ENCODE measurements around the gene BAIAP2. TPM values are rescaled to one million over a fixed set of nuclear protein-coding genes. Genes with fewer than 3 reads are reported as not detected.

BAIAP2 gene
- total RNA-seq, 1 experiment from 2014 or later = 67.0 TPM

- POLR2A ChIA-PET = interaction anchor here (0.5 to 1.2 kb wide), 3 partner anchors 9 to 599 kb away, joined by 3 to 4 read pairs (median 4); partner anchors contain the start of gene BAIAP2
- intact Hi-C loops (cut with micrococcal nuclease) = no loop called here
- H3K27ac Mint-ChIP-seq (ENCODE audit: low read depth, unreplicated experiment) = no peak overlapping the region
- H3K4me1 Mint-ChIP-seq (ENCODE audit: insufficient read depth, unreplicated experiment) = peaks cover 6% of the 10 kb centered on the region
- no peak for DNase-seq (ENCODE audit: unreplicated experiment)
- BruUV-seq (replicated peaks) = no TSS peak
- no peak overlapping the region for H3K4me3 Mint-ChIP-seq (ENCODE audit: unreplicated experiment)
- CTCF ChIA-PET = interaction anchor here (0.6 to 3.7 kb wide), 6 partner anchors 14 to 116 kb away, joined by 3 to 27 read pairs (median 4); no protein-coding TSS in a partner anchor
- peaks cover 7% of the 10 kb centered on the region for H3K36me3 Mint-ChIP-seq (ENCODE audit: insufficient read depth, unreplicated experiment)
- peaks cover 16% of the 10 kb centered on the region for H3K27me3 Mint-ChIP-seq (ENCODE audit: insufficient read depth, unreplicated experiment)
- H3K9me3 Mint-ChIP-seq (ENCODE audit: unreplicated experiment) = no peaks in the 10 kb centered on the region
- TF ChIP-seq CTCF (IDR thresholded peaks at IDR 0.05; ENCODE audit: unreplicated experiment) = no peak
Measured at GRCh38 chr17:81026266-81027036, 8.5 kb upstream of the BAIAP2 start.

DNA sequence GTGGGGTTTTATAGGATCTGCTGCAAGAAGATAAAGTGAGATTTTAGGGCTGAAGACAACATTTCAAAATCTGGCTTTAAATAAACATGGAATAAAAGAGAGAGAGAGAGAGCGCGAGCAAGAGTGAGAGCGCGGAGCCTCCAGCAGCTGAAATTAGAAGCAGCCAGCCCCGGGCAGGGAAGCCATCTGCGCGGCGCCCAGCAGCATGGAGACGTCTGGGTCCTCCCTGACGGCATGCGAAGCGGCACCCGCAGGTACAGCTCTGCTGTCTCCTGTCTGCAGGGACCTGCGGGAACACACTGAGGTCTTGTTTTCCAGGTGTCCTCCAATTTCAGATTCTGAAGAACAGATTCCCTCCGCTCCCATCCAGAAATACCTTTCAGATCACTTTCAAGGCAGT, 7.9 kb upstream of the BAIAP2 start:
- Mint-ChIP-seq H3K9me3 (ENCODE audit: unreplicated experiment) (no peaks in the 10 kb centered on the region), H3K4me3 (ENCODE audit: unreplicated experiment) (no peak overlapping the region), H3K36me3 (ENCODE audit: insufficient read depth, unreplicated experiment) (peaks cover 7% of the 10 kb centered on the region), H3K27me3 (ENCODE audit: insufficient read depth, unreplicated experiment) (peaks cover 16% of the 10 kb centered on the region), H3K27ac (ENCODE audit: low read depth, unreplicated experiment) (no peak overlapping the region), H3K4me1 (ENCODE audit: insufficient read depth, unreplicated experiment) (peaks cover 6% of the 10 kb centered on the region)
- TF ChIP-seq CTCF (IDR thresholded peaks at IDR 0.05; ENCODE audit: unreplicated experiment) = no peak
- DNase-seq (ENCODE audit: unreplicated experiment) = no peak
- no TSS peak for BruUV-seq (replicated peaks)
- intact Hi-C loops (cut with micrococcal nuclease) = no loop called here
- POLR2A ChIA-PET = no interaction called here
- CTCF ChIA-PET = no interaction called here

DNA sequence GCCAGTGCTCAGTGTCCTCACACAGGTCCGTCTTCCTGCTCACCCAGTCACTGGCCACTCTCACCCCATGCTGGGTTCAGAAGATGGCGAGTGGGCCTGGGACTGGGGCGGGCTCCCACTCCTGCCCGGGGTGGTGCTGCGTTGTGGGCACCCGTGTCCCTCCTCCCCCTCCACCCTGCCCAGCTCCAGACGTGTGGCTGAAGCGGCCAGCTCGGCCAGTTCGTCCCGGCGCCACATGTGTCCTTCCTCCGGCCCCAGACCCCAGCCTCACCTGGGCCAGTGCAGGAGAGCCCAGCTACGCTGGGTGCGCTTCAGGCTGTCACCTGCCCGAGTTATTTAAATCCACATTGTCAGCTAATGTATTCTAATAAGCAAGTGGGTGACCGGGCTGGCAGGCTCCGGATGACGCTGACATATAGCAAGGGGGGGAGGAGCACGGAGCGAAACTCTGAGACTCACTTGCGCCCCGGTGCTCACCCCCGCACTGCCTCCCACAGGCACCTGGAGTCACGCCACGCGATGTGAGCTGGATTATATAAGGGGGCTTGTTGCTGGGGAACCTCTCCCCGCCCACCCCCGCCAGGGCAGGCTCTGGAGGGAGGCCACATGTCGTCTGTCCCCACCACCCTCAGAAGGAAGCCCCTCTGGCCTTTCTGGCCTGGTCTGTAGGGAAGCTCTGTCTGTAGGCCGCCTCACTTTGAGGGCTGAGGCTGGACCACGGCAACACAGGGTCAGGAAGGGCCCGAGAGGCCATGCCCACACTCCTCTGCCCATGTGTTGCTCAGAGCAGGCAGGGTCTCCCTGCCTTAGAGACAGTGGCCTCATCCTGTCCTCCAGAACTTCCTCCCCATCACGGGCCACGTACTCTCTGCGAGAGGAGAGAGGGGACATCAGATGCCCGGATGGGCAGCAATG, 7.1 kb upstream of the BAIAP2 start:
- peaks cover 6% of the 10 kb centered on the region for H3K4me1 Mint-ChIP-seq (ENCODE audit: insufficient read depth, unreplicated experiment)
- ChIA-PET CTCF (interaction anchor here (0.5 kb wide), 1 partner anchor 68 kb away, joined by 3 read pairs; no protein-coding TSS in a partner anchor), POLR2A (no interaction called here)
- H3K27ac Mint-ChIP-seq (ENCODE audit: low read depth, unreplicated experiment) = no peak overlapping the region
- H3K9me3 Mint-ChIP-seq (ENCODE audit: unreplicated experiment) = no peaks in the 10 kb centered on the region
- DNase-seq (ENCODE audit: unreplicated experiment) = no peak
- intact Hi-C loops (cut with micrococcal nuclease) = no loop called here
- no peak overlapping the region for H3K4me3 Mint-ChIP-seq (ENCODE audit: unreplicated experiment)
- no TSS peak for BruUV-seq (replicated peaks)
- TF ChIP-seq CTCF (IDR thresholded peaks at IDR 0.05; ENCODE audit: unreplicated experiment) = no peak
- peaks cover 7% of the 10 kb centered on the region for H3K36me3 Mint-ChIP-seq (ENCODE audit: insufficient read depth, unreplicated experiment)
- peaks cover 16% of the 10 kb centered on the region for H3K27me3 Mint-ChIP-seq (ENCODE audit: insufficient read depth, unreplicated experiment)

DNA sequence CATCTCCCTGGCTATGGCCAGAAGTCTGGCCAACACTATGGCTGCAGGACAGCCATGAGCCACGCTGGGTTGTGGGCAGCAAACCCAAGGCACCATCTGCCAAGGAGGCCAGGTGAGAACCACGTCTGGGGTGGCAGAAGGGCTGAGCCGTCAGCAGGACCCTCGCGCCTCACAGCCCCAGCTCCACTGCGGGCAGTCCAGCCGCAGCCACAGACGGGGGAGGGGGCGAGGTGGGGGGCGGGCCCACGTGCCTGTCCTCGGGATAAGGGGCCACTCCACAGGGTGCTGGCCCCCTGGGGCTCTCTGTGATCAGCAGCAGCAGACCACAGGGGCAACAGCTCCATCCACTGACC, 6.5 kb upstream of the BAIAP2 start:
- CTCF ChIA-PET = interaction anchor here (0.5 kb wide), 2 partner anchors 47 to 68 kb away, joined by 3 to 4 read pairs; no protein-coding TSS in a partner anchor
- POLR2A ChIA-PET = no interaction called here
- no peak overlapping the region for H3K4me3 Mint-ChIP-seq (ENCODE audit: unreplicated experiment)
- peaks cover 7% of the 10 kb centered on the region for H3K36me3 Mint-ChIP-seq (ENCODE audit: insufficient read depth, unreplicated experiment)
- H3K27ac Mint-ChIP-seq (ENCODE audit: low read depth, unreplicated experiment) = no peak overlapping the region
- H3K27me3 Mint-ChIP-seq (ENCODE audit: insufficient read depth, unreplicated experiment) = peaks cover 16% of the 10 kb centered on the region
- no peak for DNase-seq (ENCODE audit: unreplicated experiment)
- BruUV-seq (replicated peaks) = no TSS peak
- H3K9me3 Mint-ChIP-seq (ENCODE audit: unreplicated experiment) = no peaks in the 10 kb centered on the region
- H3K4me1 Mint-ChIP-seq (ENCODE audit: insufficient read depth, unreplicated experiment) = peaks cover 11% of the 10 kb centered on the region
- intact Hi-C loops (cut with micrococcal nuclease) = no loop called here
- TF ChIP-seq CTCF (IDR thresholded peaks at IDR 0.05; ENCODE audit: unreplicated experiment) = no peak

Measured in MCF 10A (cell line).